HG02973 (cell line): ENCODE measurements around the gene SOX14.

ENCODE experiments used
- ATAC-seq: cut with Tn5 transposase; IDR thresholded peaks from one replicate; pipeline ENCODE4 v1.9.1; 2021; ENCODE audit warnings: moderate library complexity; ENCODE audit not compliant: unreplicated experiment

The SOX14 gene

DNA sequence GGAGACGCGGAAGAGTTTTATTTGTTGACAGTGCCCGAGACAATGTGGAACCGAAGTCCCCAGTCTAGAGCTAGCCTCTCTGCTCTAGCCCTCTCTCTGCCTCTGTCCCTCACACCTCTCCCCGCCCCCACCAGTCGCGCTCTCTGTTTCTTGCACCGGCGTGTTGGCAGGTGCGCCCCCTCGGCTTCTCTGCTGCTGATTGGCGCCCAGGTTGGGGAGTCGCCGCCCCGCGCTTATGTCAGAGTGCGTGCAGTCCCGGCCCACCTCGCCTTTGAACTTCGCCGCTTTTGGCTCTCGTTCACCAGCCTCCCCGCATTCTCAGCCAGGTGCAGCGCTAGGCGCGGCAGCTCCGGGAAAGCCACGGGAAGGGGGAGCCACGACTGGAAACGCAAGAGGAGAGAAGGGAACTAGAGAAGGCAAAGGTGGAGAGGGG lies at the start of gene SOX14:
Gene SOX14, plus strand, starts transcription at position 315 of the 433 bp plus-strand sequence. CDS start 470 bp downstream, outside the sequence.
- ATAC-seq, result no peak

DNA sequence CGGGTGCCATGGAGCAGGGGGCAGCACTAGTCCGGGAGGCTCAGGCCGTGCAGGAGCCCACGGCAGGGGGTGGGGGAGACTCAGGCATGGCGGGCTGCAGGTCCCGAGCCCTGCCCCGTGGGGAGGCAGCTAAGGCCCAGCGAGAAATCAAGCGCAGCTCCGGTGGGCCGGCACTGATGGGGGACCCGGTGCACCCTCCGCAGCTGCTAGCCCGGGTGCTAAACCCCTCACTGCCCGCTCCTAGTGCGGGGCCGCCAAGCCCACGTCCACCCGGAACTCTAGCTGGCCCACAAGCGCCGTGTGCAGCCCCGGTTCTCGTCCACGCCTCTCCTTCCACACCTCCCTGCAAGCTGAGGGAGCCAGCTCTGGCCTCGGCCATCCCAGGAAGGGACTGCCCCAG lies 49.6 kb upstream of the SOX14 start:
- no peak for ATAC-seq

DNA sequence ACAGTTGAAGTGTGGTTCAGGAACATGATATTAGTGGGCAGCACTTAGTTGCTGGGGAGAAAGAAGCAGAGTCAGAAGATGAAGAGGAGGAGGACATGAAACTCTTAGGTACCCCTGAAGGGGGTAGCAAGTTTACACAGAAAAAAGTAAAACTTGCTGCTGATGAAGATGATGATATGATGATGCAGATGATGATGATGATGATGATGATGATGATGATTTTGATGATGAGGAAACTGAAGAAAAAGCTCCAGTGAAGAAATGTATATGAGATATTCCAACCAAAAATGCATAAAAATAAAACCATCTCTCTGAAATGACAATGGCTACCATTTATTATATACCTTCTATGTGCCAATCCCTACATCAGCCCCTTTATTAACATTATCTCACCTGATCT lies 39.9 kb upstream of the SOX14 start:
- ATAC-seq, result no peak

DNA sequence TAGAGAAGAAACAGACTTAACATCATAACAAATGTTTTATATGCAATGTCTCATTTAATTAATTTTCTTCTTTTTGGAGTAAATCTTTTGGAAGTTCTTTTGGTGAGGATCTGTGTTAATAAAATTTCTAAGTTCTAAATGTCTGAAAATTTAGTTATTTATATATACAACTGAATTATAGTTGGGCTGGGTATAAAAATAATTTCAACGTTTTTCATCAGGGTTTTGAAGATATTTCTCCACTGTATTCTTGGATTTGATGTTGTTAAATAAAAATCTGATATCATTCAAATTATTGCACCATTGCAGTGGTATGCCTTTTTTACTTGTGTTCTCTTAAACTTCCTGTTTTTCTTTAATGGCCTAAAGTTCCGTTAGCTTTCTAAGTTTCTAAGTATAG lies 26.9 kb upstream of the SOX14 start:
- no peak for ATAC-seq

DNA sequence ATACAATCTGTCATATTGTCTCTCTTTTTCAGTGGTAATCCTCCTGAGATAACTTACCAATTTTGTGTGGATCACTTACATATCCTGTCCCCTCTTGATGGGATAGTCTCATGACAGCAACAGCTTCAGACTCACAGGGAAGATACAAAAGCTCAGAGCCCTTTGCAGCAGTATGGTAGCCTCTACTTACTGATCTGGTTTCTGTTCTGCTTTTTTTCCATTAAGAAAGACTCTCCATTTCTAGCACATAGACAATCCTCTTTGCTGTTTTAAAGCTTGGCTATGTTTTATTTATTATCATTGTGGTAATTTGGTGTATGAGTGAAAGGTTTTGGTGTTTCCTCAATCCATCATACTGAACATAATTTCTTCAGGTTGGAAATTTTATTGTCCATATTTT lies 25.4 kb upstream of the SOX14 start:
- no peak for ATAC-seq

DNA sequence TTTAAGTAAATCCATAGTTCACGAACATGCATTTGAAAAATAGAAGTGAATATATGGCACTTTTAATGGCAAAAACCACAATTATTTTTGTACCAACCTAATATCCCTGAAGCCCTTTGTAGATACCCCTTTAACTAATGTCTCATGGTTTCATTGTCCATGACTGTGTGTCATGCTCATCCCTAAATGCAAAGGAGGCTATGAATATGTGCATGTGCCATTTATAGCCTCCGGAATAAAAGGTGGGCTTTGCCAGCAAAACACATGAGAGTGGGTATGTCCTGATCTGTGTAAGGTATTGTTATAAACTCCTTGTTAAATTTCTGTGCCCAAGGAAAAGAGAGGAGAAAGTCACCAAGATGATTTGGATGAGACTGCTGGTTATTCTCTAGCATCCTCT lies 20.5 kb upstream of the SOX14 start:
- ATAC-seq, result no peak

DNA sequence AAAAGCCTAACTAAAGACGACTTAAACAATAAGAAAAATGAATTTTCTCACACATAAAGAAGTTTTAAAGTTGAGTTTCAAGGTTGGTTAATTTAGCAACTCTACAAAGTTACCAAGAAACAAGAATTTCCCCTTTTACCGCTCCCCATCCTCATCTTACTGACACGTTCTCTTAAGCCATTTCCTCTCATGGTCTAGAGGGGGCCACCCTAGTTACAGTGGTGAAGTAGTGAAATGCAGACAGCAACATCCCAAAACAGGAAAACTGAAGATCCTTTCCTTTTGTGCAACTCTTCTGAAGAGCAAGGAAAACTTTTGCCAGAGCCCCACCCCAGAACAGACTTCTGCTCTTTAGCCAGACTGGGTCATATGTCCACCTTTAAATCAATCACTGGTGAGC lies 17.3 kb upstream of the SOX14 start:
- ATAC-seq, result no peak

DNA sequence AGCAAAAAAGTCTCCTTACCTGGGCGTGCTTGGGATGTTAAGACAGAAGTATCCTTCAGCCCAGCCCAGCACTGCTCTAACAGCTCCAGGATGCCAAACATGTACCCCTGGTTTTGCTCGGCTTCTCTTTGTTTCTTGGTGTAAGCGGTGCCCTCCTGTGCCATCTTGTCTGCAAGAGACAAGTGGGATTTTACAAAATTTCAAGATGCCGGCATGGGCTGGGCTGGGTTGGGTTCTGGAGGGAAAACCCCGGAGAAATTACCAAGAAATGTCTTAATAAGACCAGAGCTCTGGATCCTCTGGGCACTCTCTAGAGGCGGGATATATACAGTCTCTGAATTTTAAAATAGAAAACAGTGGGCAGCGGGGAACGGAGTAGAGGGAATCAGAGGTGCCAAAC lies 4.6 kb upstream of the SOX14 start:
- no peak for ATAC-seq

DNA sequence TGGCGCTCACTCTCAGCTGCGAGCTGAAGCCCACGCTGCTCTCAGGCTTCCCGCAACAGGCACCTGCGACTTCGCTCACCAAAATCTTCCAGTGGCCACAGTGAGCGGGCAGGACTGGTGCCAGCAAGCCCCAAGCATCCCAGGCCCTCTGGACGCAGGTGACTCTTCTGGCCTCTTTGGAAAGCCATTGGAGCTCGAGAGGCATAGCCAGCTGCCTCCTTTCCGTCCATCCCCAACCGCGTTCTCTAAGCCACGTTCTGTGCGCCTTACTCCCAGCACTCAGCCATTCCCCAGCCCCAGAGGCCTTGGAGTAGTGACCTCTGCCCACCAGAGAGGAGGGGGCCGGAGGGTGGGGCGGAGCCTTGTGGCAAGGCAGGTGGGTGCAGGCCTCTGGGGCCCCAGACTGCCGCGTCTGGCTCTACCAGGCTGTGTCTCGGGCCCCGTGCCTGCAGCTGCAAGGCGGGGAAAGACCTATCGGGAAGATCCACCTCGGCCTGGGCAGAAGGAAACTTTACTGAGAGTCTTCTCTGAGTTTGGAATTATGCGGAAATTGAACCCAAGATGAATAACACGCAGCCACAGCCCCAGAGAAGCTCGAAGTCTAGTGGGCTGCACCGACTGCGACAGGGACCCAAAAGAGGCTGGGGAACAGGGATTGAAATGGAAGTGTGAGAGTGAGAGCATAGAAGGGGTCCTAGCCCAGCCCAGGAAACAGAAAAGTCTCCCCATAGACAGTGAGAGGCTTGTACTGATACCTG lies 3.6 kb upstream of the SOX14 start:
- ATAC-seq, result no peak

DNA sequence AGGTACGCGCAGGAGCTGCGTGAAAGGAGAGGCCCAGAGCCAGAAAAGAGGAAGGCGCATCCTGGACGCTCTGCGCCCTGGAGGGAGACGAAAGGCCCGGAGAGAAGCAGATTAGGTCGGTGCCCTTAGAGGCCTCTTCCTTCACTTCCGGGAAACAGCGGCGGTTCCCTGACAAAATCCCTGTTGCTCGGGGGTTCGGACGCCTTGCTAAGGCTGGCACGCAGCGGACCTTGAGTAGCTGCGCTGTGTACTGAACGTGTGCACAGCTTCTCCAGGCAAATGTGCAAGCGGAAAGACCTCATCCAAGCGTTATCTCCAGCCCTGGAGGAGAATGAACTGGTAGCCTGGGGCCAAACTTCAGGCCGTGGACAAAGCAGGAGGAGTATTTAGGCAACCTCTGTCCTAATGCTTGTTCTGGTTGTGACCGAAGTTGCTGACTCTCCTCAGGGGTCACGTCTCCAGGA lies 3.0 kb upstream of the SOX14 start:
- no peak for ATAC-seq

DNA sequence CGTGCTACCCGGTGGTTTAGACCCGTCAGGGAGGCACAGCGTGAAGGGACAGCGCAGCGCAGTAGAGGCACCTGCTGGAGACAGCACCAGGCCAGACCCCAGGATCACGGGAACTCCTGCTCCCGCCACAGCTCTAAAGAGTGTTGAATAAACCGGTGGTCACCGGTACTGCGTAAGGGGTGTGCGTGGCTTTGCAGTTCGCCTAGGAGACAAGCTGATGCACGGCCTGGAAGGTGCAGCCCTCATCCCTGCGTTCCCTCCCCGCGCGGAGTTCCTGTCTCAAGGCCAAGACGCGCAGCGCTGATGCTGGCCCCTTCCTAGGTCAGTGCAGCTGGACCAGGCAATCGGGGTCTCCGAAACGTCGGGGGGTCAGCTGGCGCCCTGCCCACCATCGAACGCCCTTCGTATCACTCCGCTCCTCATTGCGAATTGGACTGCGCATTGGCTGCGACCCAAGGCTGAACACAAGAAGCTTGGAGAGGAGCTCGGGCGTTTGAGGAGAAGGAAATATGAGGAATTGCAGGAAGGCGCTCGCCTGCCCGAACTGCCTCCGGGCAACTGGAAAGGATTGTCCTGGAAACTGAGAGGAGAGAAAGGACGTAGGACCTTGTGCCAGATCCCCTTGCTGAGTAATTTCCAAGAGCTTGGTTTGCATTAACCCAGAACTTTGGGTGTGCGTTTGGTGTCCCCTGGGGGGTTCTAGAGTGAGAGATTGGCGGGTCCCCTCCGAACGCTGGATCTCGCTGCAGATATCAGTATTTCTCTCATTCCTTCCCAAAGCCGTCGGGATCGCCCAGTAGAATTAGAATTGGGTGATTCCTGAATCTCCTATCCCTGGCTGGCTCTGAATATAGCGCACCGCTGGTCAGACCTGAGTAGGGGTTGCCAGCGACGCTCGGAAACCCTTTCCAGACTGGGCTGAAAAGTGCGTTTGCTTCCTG lies 2.3 kb upstream of the SOX14 start:
- no peak for ATAC-seq

DNA sequence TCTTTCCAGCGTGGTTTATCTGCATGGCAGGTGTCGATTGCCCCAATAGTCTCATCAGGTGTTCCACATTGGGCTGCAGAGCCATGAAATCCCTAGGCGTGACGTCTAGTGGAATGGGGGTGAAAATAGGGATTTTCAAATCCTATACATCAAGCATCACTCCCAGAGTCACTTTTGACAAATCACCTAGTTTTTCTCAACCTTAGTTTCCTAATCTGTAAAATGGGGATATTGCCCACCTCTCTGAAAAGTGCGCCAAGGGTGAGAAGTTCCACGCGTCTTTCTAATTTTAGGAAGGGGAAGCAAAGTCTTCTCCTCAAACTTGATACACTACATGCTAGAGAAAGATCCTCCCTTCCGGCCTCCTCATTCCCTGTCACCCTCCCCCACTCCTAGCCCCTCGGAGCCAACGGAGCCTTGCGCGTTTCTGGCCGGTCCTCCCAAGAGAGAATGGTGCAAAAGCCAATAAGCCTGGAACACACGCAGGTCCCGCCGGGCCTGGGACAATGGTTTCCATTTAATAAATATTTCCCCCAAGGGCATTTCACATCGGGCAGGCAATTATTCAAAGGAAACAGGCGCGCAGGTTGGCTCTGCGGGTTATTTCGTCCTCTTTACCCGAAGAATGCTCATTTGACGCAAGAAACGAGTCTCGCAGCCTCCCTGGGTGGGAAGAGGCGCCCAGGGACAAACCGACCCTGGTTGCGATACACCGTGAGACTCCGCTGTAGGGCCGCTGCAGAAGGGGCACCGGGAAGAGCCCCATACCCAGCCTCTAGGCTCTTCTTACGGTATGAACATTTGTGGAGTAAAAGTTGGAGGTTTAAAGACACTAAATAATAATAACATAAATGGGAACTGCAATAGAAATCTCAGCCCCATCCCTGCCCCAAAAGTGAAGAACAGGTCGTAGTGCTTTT lies 1.2 kb upstream of the SOX14 start:
- no peak for ATAC-seq

DNA sequence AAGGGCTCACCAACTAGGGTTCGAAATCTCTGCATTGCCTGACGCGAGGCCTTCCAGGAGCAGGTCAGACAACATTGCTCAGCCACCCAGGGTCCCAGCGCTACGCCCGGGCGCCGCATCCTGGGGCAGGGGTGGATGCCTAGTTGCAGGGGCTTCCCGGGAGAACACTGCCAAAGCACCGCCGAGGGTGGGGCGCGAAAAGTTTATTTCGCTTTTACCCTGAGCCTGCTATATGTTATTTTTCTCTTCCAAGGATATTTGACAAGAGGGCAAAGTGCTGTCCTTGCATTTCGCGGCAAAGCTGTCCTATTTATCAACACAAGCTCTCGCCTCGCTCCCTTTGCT lies 549 bp upstream of the SOX14 start:
- ATAC-seq, result no peak

DNA sequence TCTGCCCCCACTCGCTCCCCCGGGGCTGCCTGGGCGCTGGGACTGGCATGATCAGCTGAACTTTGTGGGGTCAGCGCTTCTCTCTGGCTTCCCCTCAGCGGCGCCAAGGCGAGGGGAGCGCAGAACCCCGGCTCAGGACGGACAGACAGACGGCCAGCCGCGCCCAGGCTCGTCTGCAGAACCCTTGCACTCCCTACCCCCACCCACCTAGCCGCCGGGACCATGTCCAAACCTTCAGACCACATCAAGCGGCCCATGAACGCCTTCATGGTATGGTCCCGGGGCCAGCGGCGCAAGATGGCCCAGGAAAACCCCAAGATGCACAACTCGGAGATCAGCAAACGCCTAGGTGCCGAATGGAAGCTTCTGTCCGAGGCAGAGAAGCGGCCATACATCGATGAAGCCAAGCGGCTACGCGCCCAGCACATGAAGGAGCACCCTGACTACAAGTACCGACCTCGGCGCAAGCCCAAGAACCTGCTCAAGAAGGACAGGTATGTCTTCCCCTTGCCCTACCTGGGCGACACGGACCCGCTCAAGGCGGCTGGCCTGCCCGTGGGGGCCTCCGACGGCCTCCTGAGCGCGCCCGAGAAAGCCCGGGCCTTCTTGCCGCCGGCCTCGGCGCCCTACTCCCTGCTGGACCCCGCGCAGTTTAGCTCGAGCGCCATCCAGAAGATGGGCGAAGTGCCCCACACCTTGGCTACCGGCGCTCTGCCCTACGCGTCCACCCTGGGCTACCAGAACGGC lies 621 bp downstream of the SOX14 start:
- no peak for ATAC-seq

DNA sequence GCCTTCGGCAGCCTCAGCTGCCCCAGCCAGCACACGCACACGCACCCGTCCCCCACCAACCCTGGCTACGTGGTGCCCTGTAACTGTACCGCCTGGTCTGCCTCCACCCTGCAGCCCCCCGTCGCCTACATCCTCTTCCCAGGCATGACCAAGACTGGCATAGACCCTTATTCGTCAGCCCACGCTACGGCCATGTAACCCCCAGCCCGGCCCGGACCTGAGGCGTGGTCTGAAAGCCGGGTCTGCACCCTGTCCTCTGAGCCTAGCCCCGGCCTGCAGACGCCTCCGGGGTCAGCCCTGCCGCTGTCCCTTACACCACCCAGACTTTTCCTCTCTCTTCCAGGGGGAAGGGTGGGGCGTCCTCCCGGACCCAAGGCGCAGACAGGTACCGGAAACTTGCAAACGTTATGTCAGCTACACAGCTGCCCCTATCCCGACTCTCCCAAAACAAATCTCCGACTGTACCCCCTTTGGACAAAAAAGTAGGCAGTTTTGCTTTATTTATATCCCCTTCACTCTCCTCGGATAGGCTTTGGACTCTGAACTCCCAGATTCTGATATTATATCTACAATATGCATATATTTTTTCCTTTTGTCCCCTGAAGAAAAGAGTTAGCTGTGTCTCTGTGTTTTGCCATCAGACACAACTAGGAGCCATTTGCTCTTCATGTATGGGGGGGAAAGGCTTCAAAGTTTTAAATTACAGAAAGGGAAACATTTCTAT lies 1.4 kb downstream of the SOX14 start:
- ATAC-seq, result no peak

DNA sequence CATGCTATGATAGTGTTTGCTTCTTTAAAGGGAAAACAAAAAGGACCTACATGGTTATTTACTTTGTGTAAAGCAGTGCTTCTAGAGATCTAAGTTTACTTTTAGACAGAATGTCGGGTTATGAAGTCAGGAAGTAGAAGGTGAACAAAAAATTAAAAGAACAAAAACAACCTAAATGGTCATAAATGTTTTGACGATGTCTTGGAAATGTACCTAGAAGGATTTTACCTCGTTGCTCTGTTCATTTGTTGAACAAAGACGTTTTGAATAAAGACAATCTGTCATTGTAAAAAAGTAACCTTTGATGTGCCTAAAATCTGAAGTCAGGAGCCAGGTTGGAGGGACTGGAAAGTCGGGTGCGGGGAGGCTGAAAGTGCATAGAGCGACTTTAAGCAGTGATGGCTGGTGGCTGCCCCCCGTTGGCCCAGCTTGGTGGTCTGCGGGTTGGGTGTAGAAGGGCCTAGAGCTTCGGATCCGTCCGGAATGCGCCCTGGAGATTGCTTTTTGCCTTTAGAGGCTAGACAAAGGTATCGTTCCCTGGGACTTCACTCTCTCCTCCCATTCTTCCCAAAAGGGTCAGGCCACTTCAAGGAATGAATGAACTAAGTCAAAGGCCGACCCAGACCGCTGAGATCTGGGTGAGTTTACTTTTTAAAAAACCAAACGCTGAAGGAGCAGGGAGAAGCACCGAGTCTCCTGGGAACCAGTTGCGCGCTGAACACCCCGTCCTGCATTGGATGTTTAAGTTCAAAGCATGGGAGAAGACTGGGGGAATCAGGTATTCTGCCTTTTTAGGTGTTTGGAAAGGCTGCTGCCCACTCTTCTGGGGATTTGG lies 2.1 kb downstream of the SOX14 start:
- ATAC-seq, result no peak

DNA sequence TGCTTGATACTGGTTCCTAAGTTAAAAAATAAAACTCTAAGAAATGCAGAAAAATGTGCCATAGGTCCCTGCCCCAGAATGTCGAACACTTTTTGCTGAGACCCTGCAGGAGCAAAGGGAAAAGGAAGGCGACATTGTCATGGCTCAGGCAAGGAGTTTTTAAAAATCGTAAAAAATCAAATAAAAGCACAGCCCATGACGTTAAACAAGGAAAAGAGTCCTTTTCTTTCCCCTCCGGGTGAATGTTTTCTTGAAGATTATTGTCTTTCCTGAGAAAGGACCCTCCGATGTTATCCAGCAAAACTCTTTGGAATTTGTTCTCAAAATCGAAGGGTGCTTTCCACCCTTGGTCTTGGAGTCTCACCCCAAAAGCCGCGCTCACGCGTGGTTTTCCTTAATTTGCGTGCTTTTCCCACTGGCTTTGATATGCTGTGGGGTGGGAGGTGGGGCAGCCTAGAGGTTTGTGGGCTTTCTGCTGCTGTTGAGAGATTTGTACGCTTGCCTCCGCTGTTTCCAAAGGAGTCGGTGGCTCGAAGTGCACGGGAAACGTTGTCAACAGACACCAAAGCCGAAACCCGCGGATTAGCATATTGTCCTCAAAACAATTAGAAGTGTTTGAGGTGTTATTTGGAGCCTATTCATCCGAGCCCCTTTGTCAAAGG lies 2.9 kb downstream of the SOX14 start:
- ATAC-seq, result no peak
